ENCODE results near the gene RBM20.

DNA sequence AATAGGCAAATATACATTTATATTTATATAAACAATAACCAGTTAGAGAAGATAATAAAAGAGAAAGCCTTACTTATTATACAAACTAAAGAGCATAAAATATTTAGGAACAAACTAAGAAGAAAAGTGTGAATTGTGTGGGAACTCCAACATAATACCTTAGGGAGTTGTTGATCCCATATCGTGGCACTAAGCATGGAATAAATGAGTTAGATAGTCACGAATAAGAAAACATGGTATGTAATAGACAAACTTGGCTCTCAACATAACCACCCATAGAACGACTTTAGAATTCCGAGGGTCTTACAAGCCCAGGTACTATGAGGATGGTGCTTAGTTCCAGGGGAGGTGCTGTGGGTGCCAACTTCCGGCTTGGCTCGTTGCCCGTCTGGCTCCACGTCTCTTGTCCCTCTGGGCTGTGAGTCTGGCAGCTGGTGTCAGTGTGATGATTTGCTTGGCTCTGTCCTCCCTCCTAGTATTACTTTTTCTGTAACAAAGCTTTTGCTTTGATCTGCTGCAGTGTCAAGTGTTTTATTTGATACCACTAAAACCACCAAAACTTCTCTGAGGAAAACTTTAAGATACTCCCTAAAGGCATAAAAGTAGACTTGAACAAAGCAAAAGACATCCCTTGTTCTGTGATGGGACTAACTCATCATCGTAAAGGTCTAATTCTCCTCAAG is 9.5 kb upstream of the RBM20 start:
- TF ChIP-seq, protein P1, sequence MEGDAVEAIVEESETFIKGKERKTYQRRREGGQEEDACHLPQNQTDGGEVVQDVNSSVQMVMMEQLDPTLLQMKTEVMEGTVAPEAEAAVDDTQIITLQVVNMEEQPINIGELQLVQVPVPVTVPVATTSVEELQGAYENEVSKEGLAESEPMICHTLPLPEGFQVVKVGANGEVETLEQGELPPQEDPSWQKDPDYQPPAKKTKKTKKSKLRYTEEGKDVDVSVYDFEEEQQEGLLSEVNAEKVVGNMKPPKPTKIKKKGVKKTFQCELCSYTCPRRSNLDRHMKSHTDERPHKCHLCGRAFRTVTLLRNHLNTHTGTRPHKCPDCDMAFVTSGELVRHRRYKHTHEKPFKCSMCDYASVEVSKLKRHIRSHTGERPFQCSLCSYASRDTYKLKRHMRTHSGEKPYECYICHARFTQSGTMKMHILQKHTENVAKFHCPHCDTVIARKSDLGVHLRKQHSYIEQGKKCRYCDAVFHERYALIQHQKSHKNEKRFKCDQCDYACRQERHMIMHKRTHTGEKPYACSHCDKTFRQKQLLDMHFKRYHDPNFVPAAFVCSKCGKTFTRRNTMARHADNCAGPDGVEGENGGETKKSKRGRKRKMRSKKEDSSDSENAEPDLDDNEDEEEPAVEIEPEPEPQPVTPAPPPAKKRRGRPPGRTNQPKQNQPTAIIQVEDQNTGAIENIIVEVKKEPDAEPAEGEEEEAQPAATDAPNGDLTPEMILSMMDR (IDR thresholded peaks at IDR 0.05 in 4 of 5, conservative IDR thresholded peaks at IDR 0.05 in 1 of 5), result no peak
- TF ChIP-seq POLR2A (IDR thresholded peaks at IDR 0.05), result no peak
